Measurements from ENCODE around the gene RASL10A.
"Not testable (repeated sequence)": the region's sequence is repeated elsewhere in the genome, so short reads cannot be mapped to it uniquely, and the experiment has no call there.

RASL10A gene

GRCh38 chr22:29345932-29346331 lies 30.4 kb upstream of the RASL10A start:
- TF ChIP-seq CTCF (IDR thresholded peaks at IDR 0.05) = no peak
- Histone ChIP-seq H3K36me3 (peaks cover 98% of the 10 kb centered on the region), H3K4me3 (ENCODE audit: low read depth in 1 of 2, low read length in 1 of 2) (no peak overlapping the region), H3K9me3 (no peaks in the 10 kb centered on the region), H3K27ac (no peak overlapping the region), H3K4me1 (ENCODE audit: control insufficient read depth in 1 of 2, insufficient read depth in 1 of 2, low read depth in 1 of 2, low read length in 1 of 2) (peaks cover 0 to 9% of the 10 kb centered on the region in 2 experiments), H3K27me3 (no peaks in the 10 kb centered on the region)

DNA sequence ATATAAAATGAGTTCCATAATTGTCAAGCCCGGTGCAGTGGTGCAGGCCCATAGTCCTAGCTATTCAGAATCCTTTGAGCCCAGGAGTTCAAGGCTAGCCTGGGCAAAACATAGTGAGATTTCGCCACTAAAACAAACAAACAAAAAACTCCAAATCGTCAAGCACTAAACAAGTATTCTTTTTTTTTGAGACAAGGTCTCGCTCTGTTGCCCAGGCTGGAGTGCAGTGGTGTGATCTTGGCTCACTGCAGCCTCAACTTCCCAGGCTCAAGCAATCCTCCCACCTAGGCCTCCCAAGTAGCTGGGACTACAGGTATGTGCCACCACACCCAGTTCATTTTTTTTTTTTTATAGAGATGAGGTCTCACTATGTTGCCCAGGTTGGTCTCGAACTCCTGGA lies 29.4 kb upstream of the RASL10A start:
- H3K9me3 ChIP-seq; H3K4me1 ChIP-seq (ENCODE audit: control insufficient read depth in 1 of 2, insufficient read depth in 1 of 2, low read depth in 1 of 2, low read length in 1 of 2); H3K27ac ChIP-seq; H3K27me3 ChIP-seq; H3K4me3 ChIP-seq (ENCODE audit: low read depth in 1 of 2, low read length in 1 of 2): not testable (repeated sequence)
- peaks cover 98% of the 10 kb centered on the region for H3K36me3 ChIP-seq

DNA sequence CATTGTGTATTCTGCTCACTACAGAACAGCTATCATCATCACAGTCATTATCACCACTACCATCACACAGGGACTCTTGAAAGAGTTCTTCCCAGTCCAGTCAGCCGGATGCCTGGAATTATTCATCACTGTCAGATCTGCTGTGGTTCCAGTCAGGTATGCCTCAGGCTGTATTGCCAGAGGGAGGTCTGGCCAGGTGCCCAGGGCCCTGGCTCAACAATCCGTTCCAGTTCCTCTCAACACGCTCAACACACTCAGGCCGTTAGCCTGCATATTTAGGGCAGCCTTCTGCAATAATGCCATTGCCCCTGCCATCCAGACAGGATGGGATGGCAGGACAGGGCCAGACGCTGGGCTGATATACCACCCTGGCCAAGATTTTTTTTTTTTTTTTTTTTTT lies 28.6 kb upstream of the RASL10A start:
- Histone ChIP-seq H3K4me1 (ENCODE audit: control insufficient read depth in 1 of 2, insufficient read depth in 1 of 2, low read depth in 1 of 2, low read length in 1 of 2) (peaks cover 0 to 9% of the 10 kb centered on the region in 2 experiments), H3K4me3 (ENCODE audit: low read depth in 1 of 2, low read length in 1 of 2) (no peak overlapping the region), H3K27me3 (no peaks in the 10 kb centered on the region), H3K27ac (no peak overlapping the region), H3K9me3 (no peaks in the 10 kb centered on the region), H3K36me3 (peaks cover 98% of the 10 kb centered on the region)
- TF ChIP-seq CTCF (IDR thresholded peaks at IDR 0.05) = no peak

DNA sequence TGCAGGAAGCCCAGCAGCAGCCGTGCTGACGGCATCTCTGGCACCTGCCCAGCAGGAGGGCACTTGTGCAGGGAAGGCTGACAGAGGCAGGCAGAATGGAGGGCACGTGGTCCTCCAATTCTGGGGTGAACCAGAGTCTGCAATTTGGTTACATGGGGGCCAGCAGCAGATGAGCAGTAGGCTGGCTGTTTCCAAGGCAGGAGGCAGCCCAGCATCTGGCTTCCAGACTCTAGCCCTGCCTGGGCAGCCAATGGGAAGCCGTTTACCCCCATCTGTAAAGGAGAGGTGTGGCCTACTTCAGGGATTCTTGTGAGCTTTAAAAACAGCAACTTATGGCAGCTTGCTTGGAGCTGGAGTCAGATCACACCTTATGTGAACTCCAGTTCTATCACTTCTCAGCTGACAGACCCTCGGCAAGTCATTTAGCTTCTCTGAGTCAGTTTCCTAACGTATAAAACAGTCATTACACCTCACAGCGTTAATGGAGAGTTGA lies 27.9 kb upstream of the RASL10A start:
- no peak overlapping the region for H3K27ac ChIP-seq
- no peaks in the 10 kb centered on the region for H3K27me3 ChIP-seq
- no peaks in the 10 kb centered on the region for H3K9me3 ChIP-seq
- TF ChIP-seq CTCF (IDR thresholded peaks at IDR 0.05) = no peak
- H3K4me1 ChIP-seq (ENCODE audit: control insufficient read depth in 1 of 2, insufficient read depth in 1 of 2, low read depth in 1 of 2, low read length in 1 of 2) = peaks cover 0 to 9% of the 10 kb centered on the region in 2 experiments
- peaks cover 98% of the 10 kb centered on the region for H3K36me3 ChIP-seq
- no peak overlapping the region for H3K4me3 ChIP-seq (ENCODE audit: low read depth in 1 of 2, low read length in 1 of 2)

DNA sequence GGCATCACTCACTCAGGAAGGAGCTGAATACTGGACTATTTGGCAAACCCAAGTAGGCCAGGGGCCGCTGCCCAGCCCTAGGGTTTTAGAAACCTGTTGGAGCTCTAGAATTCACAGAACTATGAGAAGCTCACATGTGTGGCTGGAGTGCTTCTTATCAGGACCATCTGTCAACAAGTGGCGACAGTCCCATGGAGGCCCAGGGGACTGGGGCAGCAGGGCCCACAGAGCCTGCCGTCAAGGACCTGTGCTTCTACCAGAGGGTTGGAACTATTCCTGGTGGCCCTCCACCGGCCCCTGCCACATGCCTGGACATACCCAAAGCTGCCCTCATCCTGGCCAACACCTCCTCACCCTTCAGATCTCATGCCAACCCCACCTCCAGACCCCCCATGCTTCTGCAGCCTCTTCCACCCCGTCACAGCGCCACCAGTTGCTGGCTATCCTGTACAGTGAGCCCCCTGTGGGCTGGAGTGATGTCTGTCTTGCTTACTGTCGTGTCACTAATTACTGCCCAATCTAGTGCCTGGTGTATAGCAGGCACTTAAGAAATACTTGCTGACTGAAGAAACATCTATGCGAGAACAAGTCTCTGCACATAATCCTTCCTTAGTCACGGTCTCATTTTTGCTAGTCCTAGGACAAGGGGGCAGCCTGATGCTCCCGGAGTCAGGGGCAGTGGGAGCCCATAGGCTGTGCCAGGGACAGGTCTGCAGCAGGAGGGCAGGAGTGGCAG lies 27.2 kb upstream of the RASL10A start:
- TF ChIP-seq CTCF (IDR thresholded peaks at IDR 0.05) = no peak
- no peak overlapping the region for H3K27ac ChIP-seq
- no peak overlapping the region for H3K4me3 ChIP-seq (ENCODE audit: low read depth in 1 of 2, low read length in 1 of 2)
- no peaks in the 10 kb centered on the region for H3K27me3 ChIP-seq
- H3K9me3 ChIP-seq = no peaks in the 10 kb centered on the region
- H3K4me1 ChIP-seq (ENCODE audit: control insufficient read depth in 1 of 2, insufficient read depth in 1 of 2, low read depth in 1 of 2, low read length in 1 of 2) = peaks cover 0 to 9% of the 10 kb centered on the region in 2 experiments
- H3K36me3 ChIP-seq = peaks cover 98% of the 10 kb centered on the region

- TF ChIP-seq CTCF (IDR thresholded peaks at IDR 0.05) = no peak
- peaks cover 0 to 9% of the 10 kb centered on the region in 2 experiments for H3K4me1 ChIP-seq (ENCODE audit: control insufficient read depth in 1 of 2, insufficient read depth in 1 of 2, low read depth in 1 of 2, low read length in 1 of 2)
- no peak overlapping the region for H3K4me3 ChIP-seq (ENCODE audit: low read depth in 1 of 2, low read length in 1 of 2)
- no peaks in the 10 kb centered on the region for H3K27me3 ChIP-seq
- H3K27ac ChIP-seq = no peak overlapping the region
- no peaks in the 10 kb centered on the region for H3K9me3 ChIP-seq
- peaks cover 98% of the 10 kb centered on the region for H3K36me3 ChIP-seq
Observed at GRCh38 chr22:29342177-29342576, 26.7 kb upstream of the RASL10A start.

Measured in neutrophil (primary cell).